GM23248 (cell line): ENCODE data around the gene SH3RF1.

Source experiments
- EZH2 ChIP-seq: fragments of 200-600 bp; sonication (generic); IDR thresholded peaks from 2 replicates; pipeline ENCODE4 v1.6.1; 2018; ENCODE audit warnings: antibody characterized with exemption, mild to moderate bottlenecking; ENCODE audit not compliant: insufficient read depth, poor library complexity, severe bottlenecking
- EZH2phosphoT487 ChIP-seq: fragments of 200-600 bp; sonication (generic); IDR thresholded peaks from 2 replicates; pipeline ENCODE4 v1.6.1; 2018; ENCODE audit warnings: antibody characterized with exemption, moderate library complexity, mild to moderate bottlenecking, low read depth; ENCODE audit not compliant: insufficient read depth

DNA sequence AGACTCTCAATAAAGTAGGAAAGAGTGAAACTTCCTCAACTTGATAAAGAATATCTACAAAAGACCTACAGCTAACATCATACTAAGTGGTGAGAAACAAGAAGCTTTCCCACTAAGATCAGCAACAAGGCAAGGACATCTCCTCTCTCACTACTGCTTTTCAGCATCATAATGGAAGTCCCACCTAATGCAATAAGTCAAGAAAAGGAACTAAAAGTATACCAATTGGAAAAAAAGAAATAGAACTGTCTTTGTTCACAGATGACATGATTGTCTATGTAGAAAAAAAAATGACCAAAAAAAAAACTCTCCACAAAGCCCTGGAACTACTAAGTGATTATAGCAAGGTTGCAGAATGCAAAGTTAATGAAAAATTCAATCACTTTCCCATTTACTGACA, 25.1 kb upstream of the SH3RF1 start:
- no peak for TF ChIP-seq EZH2
- no peak for TF ChIP-seq EZH2phosphoT487
